GM12892 (cell line): ENCODE measurements around the gene ASTN2.

Experiments
- POLR2A ChIP-seq: IDR thresholded peaks from 2 replicates; pipeline ENCODE4 v1.6.1; 2011; ENCODE audit warnings: low read depth, low read length, control low read depth
- TAF1 ChIP-seq: IDR thresholded peaks from 2 replicates; pipeline ENCODE4 v1.6.1; 2011; ENCODE audit warnings: low read depth, mild to moderate bottlenecking, control low read depth, low read length, borderline replicate concordance

DNA sequence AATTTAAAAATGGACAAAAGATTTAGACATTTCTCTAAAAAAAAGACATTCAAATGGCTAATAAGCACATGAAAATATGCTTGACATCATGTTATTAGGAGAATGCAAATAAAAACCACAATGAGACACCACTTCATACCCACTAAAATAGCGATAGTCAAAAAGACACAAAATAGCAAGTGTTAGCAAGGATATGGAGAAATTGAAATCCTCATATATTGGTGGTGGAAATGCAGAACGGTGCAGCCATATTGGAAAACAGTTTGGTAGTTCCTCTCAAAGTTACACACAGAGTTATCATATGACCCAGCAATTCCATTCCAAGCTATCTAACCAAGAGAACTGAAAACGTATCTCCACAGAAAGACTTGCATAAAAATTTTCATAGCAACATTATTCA, 955.3 kb downstream of the ASTN2 start:
- TF ChIP-seq POLR2A (no peak), TAF1 (no peak)
